ENCODE results near the gene PPM1A. TPM values are rescaled to one million over a fixed set of nuclear protein-coding genes. Genes with fewer than 3 reads are reported as not detected.

Gene PPM1A
- total RNA-seq, 1 experiment from 2014 or later: 14.1 TPM

DNA sequence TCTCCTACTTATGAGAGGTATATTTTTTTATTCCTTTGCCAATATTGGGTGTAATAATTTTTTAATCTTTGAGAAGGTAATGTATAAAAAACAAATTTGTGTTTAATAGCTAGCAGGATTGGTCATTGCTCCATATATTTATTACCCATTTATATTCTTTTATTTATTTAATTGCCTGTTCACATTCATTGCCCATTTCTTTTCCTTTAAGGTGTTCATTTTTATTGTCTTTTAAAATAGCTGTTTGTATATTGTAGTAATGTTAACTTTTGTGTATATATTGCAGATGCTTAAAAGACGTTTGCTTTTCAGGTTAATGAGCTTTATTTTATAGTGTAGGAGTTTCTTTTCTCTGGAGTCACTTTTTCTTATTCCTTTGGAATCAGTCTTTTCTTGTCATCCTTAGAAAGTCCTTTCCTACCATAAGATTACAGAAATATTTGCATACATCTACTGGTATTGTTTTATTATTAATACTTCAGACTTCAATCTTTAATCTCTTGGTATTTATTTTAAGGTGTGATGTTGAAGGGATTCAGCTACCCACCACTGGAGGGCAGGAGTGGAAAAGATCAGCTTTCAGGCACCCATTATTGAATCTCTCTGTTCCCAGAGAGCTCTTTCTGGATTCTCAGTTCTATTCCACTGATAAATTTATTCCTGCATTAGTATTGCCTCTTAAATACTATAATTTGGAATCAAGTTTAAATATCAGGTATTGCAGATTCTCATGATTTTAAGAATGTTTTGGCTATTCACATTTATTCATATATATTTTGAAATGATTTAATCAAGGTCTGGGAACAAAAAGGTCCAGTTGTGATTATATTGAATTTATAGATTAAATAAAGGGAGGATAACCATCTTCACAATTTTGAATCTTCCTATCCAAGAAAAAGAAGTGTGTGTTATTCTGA is 17.3 kb downstream of the PPM1A start:
- peak; percentile 35 for DNase-seq (ENCODE audit: low spot score)

DNA sequence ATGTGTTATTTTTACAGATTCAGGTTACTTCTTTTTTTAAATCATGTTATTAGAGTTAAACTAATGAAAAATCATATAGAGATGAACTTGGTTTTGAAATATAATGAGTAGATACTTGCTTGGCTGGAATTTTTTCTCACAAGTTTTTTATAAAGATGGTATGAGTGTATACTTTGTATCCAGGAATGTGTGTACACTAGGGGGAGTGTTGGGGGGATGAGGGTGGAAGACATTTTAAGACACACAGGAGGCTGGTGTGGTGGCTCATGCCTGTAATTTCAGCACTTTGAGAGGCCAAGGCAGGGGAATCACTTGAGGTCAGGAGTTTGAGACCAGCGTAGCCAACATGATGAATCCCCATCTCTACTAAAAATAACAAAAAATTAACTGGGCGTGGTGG is 23.2 kb downstream of the PPM1A start:
- no peak for DNase-seq (ENCODE audit: low spot score)

DNA sequence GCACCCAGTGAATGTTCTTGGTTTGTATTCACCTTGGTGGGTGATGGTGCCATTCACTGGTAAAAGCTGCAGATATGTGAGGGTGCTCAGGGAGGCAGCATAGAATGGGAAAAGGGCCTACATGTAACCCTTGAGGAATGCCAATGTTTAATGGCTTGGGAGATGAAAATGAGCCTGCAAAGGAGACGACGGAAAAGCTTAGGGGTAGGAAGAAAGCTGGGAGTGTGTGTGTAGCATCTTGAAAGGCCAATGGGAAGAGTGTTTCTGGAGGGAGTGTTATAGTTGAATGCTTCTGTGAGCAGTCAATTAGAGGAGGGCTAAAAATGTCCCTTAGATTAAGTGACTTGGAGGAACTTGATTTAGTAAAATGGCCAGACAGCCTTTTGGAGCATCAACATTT is 24.9 kb downstream of the PPM1A start:
- no peak for DNase-seq (ENCODE audit: low spot score)

DNA sequence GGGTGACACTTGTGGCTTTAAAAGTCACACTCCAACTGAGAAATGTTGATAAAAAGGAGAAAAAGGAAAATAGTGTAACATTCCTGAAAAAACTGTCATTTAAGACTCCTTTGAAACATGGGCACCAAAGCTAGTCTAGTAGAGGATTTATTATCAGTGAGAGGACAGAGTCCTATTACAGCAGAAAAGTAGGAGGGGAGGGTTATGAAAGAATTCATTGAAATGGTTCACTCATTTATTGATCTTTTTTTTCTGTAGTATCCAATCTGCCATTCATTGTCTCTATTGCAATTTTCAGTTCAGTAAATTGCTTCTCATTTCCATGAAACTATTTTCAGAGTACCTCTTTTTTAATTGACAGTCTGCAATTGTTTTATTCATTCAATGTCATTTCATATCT is 25.4 kb downstream of the PPM1A start:
- no peak for DNase-seq (ENCODE audit: low spot score)

DNA sequence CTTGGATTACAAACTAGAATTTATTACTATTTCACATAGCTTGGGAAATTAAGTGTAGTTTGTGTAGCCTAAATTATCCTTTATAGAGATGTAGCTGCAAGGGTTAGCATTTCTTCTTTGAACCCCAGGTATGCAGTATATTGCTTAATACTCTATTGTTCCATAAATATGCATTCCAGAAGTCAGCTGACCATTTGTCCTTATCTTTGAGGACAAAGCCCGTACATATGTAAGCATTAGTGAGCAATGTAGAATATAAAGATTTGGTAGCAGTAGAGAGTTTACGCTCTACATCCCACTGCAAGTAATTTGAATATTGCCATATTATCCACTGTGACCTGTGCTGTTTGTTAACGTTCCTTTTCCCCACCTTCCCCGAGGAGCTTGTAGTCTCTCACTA is 26.9 kb downstream of the PPM1A start:
- DNase-seq (ENCODE audit: low spot score): no peak

DNA sequence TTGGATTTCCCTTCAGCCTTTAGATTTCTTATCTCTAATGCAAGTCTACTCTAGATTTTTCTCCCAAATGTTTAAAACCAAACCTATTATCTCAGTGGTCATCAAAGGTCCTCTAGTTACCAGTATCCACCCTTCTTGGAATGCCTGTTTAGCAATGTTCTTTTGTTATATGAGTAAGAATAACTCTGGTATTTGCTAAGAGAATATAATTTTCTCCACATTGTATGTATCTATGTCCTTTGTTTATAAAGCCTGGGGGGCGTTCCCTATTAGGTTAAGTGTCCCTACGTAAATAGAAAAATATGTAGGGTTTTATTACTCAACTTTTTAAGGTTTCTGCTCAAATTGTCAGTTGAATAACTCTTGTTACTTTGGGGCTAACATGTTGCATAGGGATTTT is 27.3 kb downstream of the PPM1A start:
- no peak for DNase-seq (ENCODE audit: low spot score)

DNA sequence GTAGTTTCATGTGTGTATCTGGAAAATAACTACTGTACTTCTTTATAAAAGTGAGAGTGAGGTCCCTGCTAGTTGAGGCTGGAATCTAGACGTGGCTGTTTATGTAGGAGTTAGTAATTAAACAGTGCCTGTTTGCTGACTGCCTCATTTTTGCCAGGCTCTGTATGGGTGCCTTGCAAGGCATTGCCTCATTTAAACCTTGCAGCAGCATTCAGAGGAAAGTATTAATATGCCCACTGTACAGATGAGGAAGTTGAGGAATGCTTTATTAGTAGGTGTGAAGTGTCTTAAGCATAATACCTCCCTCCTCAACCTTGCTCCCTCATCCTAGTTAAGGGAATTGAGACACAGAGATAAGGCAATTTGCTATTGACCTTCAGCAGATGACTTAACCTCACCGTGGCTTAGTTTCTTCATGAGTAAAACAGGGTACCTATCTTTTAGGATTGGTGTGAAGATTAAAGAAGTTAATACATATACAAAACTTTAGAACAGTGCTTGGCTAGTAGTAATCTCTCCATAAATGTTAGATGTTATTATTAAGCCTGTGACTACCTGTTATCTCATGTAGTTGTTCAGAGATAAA is 28.7 kb downstream of the PPM1A start:
- DNase-seq (ENCODE audit: low spot score): no peak

DNA sequence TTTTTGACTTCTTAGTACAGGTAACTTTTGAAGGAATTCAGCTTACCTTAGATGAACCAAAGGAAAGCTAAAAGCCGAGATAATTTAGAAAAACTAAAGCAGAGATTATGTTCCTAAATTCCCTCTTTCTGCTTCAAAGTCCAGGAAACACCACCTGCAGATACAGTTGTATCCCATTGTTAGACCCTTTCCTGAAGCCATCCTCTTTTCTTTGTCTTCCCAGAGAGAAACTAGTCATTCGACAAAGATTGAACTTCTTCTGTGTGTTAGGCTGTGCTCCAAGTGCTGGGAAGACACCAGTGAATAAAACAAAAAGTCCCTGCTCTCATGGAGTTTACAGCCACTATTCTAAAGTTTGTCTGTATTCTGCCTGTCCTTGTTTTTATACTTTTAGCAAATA is 29.3 kb downstream of the PPM1A start:
- DNase-seq (ENCODE audit: low spot score): no peak

DNA sequence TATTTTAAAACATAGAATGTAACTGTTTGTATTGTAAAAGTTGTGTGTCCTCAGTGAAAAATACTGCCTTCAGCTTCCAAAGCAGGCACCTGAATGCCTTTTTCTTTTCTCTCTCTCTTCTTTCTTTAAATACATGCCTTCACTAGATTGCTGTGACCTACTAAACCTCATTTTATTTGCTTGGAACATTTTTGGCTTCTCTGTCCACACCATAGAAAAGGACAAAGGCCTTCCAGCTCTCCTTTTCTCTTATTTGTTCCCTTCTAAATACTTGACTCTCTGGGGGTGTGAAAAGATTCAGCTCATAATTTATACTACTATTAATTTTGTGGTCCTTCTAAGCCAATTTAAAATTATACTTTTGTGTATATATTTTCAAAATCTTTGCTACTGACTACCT is 38.4 kb downstream of the PPM1A start:
- no peak for DNase-seq (ENCODE audit: low spot score)

DNA sequence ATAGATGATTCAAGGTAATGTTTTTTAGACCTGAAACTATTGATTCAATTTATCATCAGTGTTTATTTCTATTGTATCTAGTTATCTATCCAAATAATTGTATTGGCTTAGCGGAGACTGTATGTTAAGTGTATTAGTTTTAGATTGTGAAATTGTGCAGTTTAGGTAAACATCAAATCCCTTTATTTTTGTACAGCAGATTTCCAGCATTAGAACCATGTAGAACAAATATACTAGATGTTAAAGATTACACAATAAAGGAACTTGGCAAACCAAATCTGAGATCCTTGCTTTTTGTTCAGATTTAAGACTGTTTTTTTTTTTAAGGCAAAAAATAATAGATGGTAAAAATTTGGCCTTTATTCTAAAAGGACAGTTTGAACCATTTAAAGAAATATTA is 39.3 kb downstream of the PPM1A start:
- no peak for DNase-seq (ENCODE audit: low spot score)

DNA sequence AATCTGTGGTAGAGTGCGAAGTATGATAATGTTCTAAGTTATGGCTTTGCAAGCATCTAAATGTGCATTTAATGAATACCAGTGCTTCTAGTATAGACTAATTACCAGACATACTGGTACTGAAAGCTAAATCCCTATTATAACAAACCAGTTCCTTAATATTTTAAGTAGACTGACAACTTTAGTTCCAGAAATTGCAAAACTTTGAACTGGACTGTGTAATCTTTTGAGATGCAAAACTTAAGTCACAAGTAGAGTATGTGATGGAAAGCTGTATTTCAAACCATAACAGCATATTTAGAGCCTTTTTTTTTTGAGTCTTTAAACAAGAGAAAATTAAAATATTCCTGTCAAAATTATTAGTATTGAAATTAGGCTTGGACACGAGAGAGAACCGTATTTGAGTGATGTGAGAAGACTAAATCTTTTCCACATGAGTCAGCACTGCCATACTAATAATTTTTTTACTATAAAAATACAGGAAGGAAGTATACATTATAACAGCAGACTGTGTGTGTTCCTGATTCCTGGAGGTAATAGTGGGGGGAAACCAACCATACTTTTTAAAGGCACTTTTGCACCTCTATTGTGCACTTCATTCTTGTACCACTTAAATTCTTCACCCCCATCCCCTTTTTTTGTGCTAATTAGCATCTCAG is 45.5 kb downstream of the PPM1A start:
- DNase-seq (ENCODE audit: low spot score): no peak

DNA sequence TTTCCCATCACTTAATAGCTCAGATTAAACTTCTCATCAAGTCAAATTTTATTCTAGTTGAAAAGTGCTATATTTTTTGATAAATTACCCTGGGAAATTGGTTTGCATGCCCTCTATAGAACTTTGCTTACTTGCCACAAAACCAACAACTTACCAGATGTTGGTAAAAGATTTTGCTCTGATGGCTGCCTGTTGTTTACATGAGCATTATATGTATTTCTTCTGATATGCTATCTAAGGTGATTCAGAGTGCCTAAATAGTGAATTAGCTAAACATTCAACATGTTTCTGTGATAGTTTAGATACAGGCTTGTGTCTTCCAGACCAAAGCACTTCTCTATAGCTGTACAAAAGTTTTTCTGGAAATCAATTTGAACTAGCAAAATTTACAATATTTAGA is 51.0 kb downstream of the PPM1A start:
- no peak for DNase-seq (ENCODE audit: low spot score)

DNA sequence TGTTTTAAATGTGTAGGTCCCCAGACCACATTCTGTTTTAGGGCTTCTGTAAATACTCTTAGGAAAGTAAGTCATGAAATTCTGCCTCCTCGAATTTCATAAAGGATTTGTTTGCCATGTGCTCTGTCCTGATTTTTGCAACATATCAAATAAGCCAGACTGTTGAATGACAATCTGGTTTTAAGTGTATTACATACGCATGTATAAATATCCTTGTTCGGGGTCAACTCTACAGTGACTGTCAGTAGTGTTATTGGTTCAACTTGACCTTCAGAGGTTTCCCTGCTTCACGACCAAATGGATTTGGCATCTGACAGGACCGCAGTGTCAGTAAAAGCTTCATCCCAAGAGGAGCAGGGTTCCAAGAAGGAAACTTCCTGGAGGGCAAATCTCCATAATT is 52.7 kb downstream of the PPM1A start:
- no peak for DNase-seq (ENCODE audit: low spot score)

DNA sequence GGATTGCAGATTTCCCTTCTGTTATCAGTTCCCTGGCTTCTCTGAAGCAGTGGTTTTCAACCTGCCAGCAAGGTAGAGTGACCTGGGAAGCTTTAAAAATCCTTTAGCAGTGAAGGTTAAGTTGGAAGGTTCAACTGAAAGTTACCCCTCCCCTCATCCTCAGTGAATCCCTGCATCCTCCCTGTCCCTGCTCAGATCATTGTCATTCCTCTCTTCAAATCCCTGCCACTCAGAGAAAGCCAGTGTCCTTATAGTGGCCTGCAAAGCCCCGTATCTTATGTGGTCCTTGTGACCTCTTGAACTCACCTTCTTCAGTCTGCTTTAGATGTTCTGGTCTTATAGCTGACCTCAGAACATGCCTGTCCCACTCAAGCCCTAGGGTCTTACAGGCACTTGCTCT is 53.6 kb downstream of the PPM1A start:
- DNase-seq (ENCODE audit: low spot score): no peak

DNA sequence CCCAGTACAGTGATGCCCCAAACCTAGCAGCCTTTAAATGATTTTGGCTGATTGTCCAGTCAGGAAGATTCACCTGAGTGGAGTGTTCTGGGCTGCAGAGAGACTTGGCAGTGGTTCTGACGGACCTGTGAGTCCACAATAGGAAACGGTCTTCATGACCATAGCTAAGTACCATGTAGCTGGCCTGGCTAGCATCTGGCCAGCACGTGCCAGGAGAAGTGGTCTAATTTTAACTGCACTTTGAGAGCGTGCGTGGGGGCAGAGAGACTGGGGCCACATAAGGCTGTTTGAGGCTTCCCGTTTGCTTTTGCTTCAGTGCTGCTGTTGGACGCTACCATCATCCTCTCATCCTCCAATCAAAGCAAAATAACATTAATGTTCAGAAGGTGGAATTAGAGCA is 54.7 kb downstream of the PPM1A start:
- DNase-seq (ENCODE audit: low spot score): no peak

DNA sequence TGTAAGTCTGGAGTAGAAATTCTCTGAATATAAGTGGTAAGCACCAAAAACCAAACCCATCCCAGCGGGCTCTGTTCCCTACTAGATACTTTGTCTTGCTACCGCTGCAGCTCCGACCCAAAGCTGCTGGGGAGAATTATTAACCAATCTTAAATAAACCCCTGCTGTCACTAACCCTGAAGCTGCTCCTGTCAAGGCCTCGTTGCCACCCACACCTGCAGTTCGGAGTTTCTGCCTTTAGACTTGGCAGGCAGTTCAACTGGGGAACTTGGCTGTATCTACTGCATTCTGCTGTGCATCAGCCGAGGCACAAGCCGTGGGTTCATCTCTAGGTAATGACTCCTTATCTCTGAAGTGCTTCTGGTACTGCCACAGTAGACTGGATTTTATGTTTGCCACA is 55.5 kb downstream of the PPM1A start:
- no peak for DNase-seq (ENCODE audit: low spot score)

DNA sequence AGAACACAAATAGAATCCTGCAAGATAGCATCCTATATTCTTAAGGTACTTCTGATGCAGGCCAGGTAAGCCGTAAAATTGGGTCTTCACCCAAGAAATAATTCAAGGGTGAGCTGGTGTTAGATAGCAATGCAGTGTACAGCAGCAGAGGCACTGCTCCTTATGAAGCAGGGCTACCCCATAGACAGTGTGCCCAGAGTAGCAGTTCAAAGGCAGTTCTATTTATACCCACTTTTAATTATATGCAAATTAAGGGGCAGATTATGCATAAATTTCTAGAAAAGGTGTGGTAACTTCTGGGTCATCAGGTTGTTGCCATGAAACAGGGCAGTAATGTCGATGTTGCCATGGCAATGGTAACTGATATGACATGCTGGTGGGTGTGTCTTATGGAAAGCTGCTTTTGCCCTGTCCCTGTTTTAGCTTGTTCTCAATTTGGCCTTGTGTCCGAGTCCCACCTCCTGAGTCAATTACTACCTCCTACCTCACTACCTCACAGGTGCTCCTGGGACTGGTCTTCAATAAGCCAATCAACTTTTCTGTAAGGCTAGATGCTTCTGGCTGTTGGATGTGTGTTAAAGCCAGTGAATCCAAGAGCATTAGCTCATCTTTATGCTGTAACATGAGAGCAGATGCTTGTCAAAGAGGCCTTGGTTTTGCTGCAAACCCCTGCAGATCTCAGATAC is 61.0 kb downstream of the PPM1A start:
- DNase-seq (ENCODE audit: low spot score): no peak

DNA sequence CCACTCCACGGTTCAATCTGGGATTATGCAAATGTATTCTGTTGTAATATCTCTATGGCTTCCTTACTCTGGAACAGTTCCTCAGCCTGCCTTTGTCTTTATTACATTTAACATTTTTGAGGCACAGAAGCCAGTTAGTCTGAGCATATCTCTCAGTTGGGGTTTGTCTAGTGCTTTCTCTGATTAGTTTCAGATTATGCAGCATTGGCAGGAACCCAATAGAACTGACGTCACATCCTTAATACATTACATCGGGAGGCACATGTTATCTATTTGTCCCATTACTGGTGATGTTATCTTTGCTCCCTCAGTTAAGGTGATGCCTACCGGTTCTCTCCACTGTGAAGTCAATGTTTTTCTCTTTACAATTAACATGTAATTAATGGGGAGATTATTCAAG is 62.4 kb downstream of the PPM1A start:
- peak; percentile 4 for DNase-seq (ENCODE audit: low spot score)

DNA sequence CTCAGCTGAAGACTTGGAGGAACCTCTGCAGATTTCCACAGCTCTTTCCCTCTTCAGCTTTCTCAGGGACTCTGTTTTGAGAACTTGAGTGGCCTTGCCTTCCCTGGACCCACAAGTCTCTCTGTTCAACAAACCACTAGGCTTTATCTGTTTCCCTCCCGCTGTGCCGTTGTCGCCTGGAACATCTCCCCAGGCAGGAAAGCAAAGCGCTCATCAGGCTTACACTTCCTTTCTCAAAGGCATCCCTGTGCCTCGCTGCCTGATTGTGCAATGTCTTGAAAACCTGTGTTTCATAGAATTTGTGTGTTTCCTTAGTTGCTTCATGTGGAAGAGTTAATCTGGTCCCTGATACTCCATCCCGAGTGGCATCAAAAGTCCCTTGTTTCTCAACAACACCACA is 64.1 kb downstream of the PPM1A start:
- DNase-seq (ENCODE audit: low spot score): no peak

DNA sequence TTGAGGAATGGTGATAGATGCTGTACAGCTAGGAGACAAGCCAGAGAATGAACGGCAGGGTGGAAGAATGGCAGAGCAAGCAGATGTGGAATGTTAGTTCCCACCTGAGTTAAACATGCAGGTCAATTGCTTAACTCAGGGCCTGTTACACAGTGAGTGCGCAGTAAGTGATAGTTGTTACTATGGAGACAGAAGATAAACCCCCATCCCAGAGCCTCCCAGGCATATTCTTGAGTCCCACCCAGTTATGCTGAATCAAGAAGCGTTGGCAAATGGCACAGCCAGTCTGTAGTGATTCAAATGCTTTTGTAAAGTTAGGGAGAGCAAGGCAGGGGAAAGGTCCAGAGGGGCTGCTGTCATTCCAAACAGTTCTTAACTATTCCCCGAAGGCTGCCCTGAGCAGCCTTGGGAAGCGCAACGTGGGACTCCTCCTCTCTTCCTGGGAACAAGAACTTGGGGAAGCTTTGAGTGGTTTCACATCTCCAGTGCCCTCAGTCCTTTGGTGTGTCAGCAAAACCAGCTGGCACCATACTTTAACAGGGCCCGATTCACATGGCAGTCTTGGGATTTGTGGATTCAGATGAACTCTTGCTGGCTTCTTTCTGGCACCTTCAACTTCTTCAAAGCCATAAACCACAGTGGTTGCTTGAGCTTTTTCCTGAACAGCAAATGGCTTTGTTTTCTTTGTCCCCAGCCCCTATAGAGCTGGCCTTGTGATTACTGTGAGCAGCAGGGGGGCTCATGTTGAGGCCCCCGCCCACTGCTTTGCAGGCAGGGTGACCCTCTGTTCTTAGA is 66.4 kb downstream of the PPM1A start:
- no peak for DNase-seq (ENCODE audit: low spot score)

DNA sequence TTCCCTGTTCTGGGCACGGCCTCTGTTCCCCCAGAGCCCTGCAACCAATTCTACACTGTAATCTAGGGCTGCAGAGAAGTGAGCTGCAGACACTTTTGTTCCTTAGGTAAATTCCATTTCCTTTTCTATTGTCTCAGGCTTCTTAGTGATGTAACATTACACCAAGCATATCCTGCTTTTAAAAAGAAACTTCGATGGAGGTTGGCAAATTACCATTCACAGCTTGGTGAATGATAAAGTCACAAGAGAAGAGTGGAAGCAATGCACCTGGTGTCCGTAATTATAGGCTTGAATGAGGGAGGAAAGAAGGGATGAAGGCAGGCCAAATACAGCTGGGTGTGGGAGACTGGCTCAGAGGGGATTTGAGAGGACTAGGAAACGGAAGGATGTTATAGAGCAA is 68.6 kb downstream of the PPM1A start:
- DNase-seq (ENCODE audit: low spot score): no peak

Measured in HT-29 (cell line).